OCI-LY1 (cell line): ENCODE measurements around the gene SRR.

ENCODE experiments used
- CTCF ChIP-seq: fragments of 200-600 bp; sonication (generic), shearing (Covaris generic); IDR thresholded peaks from 2 replicates; pipeline ENCODE4 v1.5.1; 2017; ENCODE audit warnings: mild to moderate bottlenecking, antibody characterized with exemption, low read length, moderate library complexity, mixed read lengths
- EZH2 ChIP-seq: fragments of 200-600 bp; sonication (generic), shearing (Covaris generic); IDR thresholded peaks from 2 replicates; pipeline ENCODE4 v1.8.0; 2017; ENCODE audit warnings: borderline replicate concordance, mixed run types, mild to moderate bottlenecking, antibody characterized with exemption, low read length, moderate library complexity, mixed read lengths

- TF ChIP-seq CTCF (no peak), EZH2 (no peak)
Measured at GRCh38 chr17:2372180-2372579, 68.4 kb downstream of the SRR start.
